Inflammatory macrophage (primary cell): ENCODE data around the gene TCF3.
A peak's percentile ranks its signal among the peaks of the same experiment; 100 is the strongest.

Experiments used
- DNase-seq, 2 donors: peaks; one replicate each; pipeline ENCODE4 v3.0.0-alpha.2; 2020 to 2022

The TCF3 gene

GRCh38 chr19:1629256-1629808 is 23.1 kb downstream of the TCF3 start:
- DNase-seq = no peak

GRCh38 chr19:1627194-1627593 is 25.2 kb downstream of the TCF3 start:
- DNase-seq = no peak

GRCh38 chr19:1626417-1627010 is 25.9 kb downstream of the TCF3 start:
- DNase-seq = no peak

- DNase-seq = peak; percentile 71 to 77
Observed at GRCh38 chr19:1624458-1624857, 28.0 kb downstream of the TCF3 start.

DNA sequence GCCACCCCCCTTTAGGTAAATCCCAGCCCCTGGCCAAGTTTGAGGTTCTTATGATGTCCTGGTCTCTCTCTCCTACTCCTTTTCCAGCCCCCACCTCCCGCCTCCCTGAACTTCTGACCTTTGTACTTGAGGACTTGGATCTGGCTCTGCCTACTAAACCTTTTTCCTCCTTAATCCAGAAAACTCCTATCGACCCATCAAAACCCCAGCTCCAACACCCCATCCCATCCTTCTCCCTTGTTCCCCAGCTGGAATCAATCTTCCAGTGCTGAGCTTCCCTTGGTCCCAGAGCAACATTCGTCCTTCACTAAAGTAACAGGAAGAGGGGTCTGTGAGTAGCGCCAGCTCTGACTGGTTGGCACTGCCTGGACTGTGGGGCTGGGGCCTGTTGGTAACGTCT is 29.9 kb downstream of the TCF3 start:
- no peak for DNase-seq

DNA sequence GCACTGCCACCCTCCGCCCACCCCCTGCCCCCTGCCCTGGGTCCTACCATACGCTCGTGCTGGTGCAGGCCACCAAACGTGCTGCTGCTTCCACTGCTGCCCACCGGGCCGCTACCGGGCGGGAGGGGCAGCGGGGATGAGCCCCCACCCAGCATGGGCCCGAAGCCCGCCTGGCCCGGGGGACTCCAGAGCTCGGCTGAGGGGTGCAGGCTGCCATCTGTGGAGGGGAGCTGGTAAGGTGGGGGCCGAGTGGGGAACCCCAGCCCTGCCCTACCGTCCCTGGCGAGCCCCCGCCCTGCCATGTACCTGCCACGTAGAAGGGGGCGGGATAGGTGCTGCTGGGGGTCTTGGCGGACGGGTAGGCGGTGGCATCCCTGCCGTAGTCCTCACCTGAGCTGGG is 30.4 kb downstream of the TCF3 start:
- no peak for DNase-seq

- no peak for DNase-seq
Observed at GRCh38 chr19:1621574-1621973, 30.8 kb downstream of the TCF3 start.

DNA sequence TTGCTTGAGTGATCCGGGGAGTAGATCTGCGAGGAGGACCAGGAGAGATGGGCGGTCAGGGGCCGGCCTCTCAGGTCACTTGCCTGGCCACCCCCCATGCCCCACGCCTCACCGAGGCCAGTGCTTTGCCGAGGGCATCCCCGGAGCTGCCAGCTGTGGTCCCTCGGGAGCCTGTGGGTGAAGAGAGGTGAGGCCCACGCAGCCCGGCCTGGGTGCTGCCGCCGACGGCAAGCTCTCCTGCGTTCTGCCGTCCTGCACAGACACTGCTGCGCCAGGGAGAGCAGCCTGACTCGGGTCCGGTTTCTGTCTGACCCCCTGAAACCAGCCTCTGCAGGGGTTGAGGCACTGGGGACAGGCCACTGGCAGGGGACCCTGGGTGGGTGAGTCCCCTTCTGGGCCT is 31.4 kb downstream of the TCF3 start:
- no peak for DNase-seq

- DNase-seq = no peak
Observed at GRCh38 chr19:1620502-1620901, 31.9 kb downstream of the TCF3 start.

GRCh38 chr19:1619703-1620102 is 32.7 kb downstream of the TCF3 start:
- DNase-seq = no peak

- no peak for DNase-seq
Observed at GRCh38 chr19:1619094-1619439, 33.3 kb downstream of the TCF3 start.

DNA sequence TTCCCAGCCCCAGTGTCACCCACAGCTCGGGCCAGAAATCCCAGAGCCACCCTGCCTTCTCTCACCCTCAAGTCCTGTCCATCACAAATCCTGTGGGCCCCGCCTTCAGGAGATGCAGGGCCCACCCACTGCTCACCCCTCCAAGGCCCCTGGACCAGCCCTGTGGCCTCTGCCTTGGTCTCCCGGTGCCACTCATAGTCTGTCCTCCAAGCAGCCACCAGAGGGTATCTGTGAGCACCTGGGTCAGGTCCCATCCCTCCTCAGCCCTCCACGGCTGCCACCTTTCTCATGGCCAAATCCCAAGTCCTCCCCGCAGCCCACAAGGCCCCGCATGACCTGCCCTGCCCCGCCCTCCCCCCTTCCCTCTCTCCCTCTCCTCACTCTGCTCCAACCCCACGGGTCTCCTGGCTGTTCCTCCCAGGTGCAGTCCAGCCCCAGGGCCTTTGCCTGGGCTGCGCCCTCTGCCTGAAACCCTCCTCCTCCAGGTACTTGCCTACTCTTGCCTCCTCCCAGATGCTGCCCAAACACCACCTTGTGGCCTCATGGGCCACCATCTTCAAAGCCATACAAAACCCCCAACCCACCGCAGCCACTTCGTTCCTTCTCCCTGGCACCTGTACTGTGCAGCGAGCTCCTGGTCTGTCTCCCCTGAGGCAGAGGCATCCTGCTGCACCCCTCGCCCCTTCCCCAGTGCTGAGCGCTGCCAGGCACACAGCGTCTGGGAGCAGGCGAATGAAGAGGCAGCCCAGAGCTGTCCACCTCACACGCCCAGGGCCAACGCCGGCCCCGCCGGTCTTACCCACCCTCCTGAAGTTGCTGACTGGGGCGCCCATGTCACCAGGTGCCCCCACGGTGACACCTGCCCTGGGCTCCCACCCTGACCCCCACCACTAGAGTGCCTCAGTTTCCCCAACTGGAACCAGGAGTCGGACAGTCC is 34.0 kb downstream of the TCF3 start:
- DNase-seq = peak in 1 of 2 donors; percentile 12

DNA sequence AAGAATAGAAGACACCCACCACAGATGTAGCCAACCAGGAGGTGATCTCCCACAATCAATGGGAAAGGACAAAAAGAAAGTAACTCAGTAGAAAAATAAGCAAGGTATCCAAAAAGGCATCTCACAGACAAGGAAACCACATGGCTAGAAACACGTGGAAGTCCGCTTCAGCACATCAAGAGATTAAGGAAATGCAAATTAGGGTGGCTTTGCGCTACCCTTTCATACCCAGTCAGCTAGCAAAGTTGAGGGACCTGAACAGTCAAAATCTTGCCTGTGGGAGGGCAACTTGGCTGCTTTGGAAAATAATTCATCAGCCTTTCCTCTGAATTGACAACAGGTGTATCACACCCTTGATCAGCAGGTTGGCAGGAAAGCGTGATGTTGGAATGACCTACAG is 35.5 kb downstream of the TCF3 start:
- DNase-seq = no peak

DNA sequence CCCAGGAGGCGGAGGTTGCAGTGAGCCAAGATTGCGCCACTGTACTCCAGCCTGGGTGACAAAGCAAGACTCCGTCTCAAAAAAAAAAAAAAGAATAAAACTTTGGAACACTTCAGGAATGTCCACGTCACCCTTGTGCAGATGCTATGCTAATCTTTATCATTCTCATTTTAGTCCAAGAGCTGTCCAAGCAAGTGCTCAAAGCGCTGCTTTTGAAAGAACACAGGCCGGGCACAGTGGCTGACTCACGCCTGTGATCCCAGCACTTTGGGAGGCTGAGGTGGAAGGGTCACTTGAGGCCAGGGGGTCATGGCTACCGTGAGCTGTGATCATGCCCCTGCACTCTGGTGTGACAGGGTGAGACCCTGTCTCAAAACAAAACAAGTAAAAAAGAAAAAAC is 36.0 kb downstream of the TCF3 start:
- no peak for DNase-seq

GRCh38 chr19:1615156-1615765 is 37.2 kb downstream of the TCF3 start:
- no peak for DNase-seq

DNA sequence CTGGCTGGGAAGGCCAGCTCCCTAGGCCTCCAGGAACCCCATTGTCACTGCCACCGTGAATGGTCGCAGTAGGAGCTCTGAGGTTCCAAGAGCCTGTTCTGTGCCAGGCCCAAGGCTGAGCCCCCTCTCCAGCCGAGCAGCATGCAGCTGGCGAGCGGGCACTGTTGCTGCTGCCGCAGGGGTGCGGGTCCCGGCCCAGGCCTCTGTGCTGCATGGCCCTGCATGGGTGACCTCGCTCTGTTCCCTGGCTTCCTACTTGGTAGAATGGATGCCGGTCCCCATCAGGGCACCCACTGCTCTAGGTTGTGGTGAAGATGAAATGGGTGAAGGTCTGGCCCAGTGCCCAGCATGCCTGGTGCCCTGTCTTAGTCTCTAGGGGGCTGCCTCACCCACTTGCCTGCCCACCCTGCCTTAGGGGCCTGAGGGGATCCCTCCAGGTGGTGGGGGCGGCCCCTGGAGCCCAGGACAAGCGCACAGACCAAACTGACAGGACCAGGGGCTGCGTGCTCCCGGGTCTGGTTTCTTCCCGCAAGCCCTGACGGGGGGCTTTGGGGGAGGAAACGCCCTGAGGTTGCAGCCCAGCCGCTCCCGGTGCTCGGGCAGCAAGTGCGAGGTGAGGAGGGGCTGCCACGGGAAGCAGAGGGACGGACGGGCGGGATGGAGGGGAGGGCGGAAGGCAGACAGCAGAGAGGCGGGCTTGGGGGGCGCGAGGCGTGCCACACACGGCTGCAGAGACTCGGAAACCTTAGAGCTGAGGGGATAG is 38.4 kb downstream of the TCF3 start:
- no peak for DNase-seq

- no peak for DNase-seq
Observed at GRCh38 chr19:1613146-1613545, 39.3 kb downstream of the TCF3 start.

GRCh38 chr19:1612114-1613086 is 40.0 kb downstream of the TCF3 start:
- DNase-seq = no peak

DNA sequence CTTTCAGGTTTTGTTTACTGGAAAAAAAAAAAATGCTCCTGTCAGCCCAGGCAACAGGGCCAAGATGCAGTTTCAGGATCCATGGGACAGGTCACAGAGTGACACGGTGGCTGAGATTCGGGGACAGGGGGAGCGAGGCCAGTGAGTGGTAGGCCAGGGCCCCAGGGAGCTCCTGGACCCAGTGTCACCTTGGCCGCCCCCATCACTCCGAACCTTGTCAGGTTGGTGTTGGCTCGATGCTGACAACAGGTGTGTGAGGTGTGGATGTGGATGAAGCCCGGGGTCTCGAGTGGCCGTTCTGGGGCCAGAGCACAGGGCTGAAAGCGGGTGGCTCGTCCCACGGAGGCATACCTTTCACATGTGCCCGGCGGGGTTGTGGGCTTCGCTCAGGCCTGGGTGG is 41.1 kb downstream of the TCF3 start:
- no peak for DNase-seq

DNA sequence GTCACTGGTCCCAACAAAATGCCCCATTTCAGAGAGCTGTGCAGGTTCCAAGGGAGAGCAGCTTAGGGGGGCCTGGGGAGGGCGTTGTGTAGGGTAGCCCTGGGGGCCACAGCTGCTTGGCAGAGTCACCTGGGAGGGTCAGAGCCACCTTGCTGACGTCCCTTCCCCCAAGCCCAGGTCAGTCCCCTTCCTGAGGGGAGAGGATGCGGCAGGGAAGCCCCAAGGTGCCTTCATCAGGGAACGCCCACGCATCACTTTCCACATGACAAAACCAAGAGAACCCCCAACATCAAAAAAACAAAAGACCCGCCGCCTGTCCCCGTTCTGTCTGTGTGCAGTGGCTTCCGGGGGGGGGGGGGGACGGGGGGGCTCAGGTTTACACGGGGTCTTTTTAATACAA is 41.8 kb downstream of the TCF3 start:
- no peak for DNase-seq

GRCh38 chr19:1609680-1610474 is 42.5 kb downstream of the TCF3 start:
- DNase-seq = no peak
